ENCODE data around the gene HECTD4. TPM values are rescaled to one million over a fixed set of nuclear protein-coding genes. Genes with fewer than 3 reads are reported as not detected.
"Not testable (repeated sequence)": the region's sequence is repeated elsewhere in the genome, so short reads cannot be mapped to it uniquely, and the experiment has no call there.

HECTD4 gene
- total RNA-seq, 1 donor from 2014 or later = 10.4 TPM

DNA sequence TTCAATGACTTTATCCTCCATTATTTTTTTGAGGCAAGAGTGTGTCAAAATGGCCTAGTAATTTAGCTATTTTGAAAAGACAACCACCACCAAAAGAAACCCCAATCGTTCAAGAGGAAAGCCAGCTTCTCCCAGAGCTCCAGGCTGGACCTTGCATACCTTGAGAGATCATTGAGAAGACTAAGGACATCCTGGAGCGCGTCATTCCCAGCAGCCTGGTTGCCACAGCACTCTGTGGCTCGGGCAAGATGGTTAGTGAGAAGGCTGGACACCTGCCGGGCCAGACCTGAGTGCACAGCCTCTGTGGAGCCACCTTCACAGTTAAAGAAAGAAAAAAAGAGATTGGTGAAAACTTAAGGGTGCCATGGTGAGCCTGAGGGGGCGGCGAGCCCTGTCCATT is 145.4 kb downstream of the HECTD4 start:
- TF ChIP-seq, protein P1, sequence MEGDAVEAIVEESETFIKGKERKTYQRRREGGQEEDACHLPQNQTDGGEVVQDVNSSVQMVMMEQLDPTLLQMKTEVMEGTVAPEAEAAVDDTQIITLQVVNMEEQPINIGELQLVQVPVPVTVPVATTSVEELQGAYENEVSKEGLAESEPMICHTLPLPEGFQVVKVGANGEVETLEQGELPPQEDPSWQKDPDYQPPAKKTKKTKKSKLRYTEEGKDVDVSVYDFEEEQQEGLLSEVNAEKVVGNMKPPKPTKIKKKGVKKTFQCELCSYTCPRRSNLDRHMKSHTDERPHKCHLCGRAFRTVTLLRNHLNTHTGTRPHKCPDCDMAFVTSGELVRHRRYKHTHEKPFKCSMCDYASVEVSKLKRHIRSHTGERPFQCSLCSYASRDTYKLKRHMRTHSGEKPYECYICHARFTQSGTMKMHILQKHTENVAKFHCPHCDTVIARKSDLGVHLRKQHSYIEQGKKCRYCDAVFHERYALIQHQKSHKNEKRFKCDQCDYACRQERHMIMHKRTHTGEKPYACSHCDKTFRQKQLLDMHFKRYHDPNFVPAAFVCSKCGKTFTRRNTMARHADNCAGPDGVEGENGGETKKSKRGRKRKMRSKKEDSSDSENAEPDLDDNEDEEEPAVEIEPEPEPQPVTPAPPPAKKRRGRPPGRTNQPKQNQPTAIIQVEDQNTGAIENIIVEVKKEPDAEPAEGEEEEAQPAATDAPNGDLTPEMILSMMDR (conservative IDR thresholded peaks at IDR 0.05; ENCODE audit: low read depth, low read length) = no peak
- no peak for DNase-seq (ENCODE audit: low read depth)
- H3K4me3 ChIP-seq (ENCODE audit: low read depth, low read length) = no peak overlapping the region

DNA sequence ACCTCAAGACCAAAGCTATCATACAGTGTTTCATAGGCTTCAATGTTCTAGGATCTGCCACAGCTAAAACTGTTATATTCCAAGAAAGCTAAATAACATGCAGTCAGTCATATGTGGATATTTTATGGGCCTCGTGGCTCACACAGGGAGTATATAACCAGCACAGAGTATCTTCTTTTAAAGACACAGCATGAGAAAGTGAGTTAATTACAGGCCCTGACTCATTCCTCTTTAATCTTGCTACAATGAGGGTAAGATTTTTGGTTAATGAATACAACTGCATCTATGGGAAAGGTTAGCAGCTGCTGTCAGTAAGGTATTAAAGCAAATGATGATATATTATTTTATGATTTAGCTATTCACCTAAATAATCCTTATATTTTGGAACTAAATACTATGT is 145.8 kb downstream of the HECTD4 start:
- TF ChIP-seq, protein P1 (conservative IDR thresholded peaks at IDR 0.05; ENCODE audit: low read depth, low read length) = no peak
- no peak for DNase-seq (ENCODE audit: low read depth)
- H3K4me3 ChIP-seq (ENCODE audit: low read depth, low read length) = no peak overlapping the region

DNA sequence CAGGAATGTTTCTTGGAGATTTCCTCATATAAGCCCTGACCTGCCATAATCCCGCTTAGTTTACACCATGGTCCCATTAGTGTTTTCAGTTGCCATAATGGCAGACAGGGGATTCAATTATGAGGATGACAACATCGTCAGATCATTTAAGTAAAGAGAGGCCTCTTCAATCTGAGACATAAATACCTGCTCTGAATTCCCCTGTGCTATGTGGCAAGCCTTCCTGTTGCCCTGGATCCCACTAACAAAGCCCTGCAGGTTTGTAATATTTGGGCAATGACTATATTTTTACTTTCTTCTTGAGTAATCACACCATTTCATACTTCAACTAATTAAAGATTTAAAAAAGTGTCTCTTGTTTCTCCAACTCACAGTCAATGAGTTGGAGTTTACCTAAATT is 147.9 kb downstream of the HECTD4 start:
- no peak overlapping the region for H3K4me3 ChIP-seq (ENCODE audit: low read depth, low read length)
- TF ChIP-seq, protein P1 (conservative IDR thresholded peaks at IDR 0.05; ENCODE audit: low read depth, low read length) = no peak
- no peak for DNase-seq (ENCODE audit: low read depth)

DNA sequence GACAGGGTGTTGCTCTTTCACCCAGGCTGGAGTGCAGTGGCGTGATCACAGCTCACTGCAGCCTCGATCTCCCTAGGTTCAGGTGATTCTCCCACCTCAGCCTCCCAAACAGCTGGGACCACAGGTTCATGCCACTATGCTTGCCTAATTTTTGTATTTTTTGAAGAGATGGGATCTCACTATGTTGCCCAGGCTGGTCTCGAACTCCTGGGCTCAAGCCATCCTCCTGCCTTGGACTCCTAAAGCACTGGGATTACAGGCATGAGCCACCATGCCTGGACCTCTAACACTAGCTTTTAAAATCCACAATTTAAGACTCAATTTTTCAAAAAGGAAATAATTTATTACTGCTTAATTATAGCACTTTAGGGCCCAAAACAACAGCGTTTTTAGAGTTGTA is 149.0 kb downstream of the HECTD4 start:
- TF ChIP-seq, protein P1 (conservative IDR thresholded peaks at IDR 0.05; ENCODE audit: low read depth, low read length) = no peak
- H3K4me3 ChIP-seq (ENCODE audit: low read depth, low read length) = no peak overlapping the region
- DNase-seq (ENCODE audit: low read depth) = no peak

DNA sequence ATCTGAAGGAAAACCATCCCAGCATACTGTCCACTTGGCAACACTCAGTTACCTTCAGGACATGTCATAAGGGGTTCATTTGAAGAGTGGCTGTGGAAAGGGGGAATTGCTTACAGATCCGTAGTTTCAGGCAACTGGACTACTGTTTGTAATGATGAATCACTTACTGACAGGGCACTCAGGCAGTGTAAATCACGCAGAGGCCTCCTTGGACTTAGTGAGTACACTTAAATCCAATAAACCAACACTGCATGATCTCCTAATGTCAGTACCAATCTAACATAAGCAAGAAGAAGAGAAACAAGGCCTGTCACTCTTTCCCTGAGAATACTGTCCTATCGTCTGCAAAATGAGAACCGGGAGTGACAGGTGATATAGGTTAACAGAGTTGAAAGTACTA is 152.1 kb downstream of the HECTD4 start:
- TF ChIP-seq, protein P1 (conservative IDR thresholded peaks at IDR 0.05; ENCODE audit: low read depth, low read length) = no peak
- DNase-seq (ENCODE audit: low read depth) = no peak
- H3K4me3 ChIP-seq (ENCODE audit: low read depth, low read length) = no peak overlapping the region

DNA sequence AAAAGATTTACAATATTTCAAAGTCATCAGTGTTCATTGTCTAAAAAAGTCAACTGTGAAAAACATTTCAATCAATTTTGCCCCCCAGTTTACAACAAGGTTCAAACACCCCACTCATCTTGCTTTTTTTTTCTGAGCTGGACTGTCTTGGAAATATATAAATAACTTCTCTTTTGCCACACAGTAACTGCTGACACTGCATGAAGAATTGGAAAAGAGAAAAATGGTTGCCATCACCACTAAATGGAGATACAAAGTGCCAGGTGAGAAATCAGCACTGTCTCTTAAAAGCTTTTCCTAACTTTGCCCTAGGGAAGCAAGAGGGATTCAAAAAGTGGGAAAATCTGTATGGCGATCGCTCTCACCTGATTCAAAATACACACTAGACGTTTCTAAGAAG is 155.5 kb downstream of the HECTD4 start:
- TF ChIP-seq, protein P1 (conservative IDR thresholded peaks at IDR 0.05; ENCODE audit: low read depth, low read length) = no peak
- no peak overlapping the region for H3K4me3 ChIP-seq (ENCODE audit: low read depth, low read length)
- DNase-seq (ENCODE audit: low read depth) = no peak

DNA sequence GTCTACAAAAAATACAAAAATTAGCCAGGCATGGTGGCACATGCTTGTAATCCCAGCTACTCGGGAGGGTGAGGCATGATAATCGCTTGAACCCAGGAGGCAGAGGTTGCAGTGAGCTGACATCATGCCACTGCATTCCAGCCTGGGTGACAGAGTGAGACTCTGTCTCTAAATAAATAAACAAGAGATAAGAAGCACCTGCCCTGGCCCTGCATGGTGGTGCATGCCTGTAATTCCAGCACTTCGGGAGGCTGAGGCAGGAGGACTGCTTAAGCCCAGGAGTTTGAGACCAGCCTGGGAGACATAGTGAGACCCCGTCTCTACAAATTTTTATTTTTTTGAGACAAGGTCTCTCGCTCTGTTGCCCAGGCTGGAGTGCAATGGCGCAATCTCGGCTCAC is 161.6 kb downstream of the HECTD4 start:
- DNase-seq (ENCODE audit: low read depth); H3K4me3 ChIP-seq (ENCODE audit: low read depth, low read length): not testable (repeated sequence)

DNA sequence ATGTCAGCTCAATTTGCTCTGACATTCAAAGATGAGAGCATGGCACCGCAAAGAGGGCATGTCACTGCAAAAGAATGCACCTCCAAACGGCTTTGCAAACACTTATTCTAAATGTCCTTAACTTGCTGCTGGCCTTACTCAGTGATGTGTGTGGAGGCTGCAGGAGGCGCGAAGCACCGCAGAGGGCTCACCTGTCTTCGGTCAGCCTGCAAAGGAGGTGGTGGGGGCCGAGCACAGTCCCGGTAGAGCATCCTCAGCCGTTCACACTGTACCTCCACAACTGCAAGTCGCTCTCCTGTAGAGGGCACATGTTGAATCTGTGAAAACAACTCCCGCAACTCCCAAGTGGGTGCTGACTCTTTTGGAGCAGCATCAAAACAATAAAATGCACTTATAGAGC is 163.0 kb downstream of the HECTD4 start:
- DNase-seq (ENCODE audit: low read depth) = no peak
- TF ChIP-seq, protein P1 (conservative IDR thresholded peaks at IDR 0.05; ENCODE audit: low read depth, low read length) = no peak
- H3K4me3 ChIP-seq (ENCODE audit: low read depth, low read length) = no peak overlapping the region

All from epithelial cell of proximal tubule (primary cell).